Gastrocnemius medialis (tissue), 4 donors: ENCODE results near the gene NPRL2.

Experiments used
- CTCF ChIP-seq, 5 experiments: fragments of 450-650 bp in 3 of 5; fragments of 200-600 bp in 2 of 5; sonication (generic) in 2 of 5; IDR thresholded peaks in 4 of 5; conservative IDR thresholded peaks in 1 of 5; 1 replicate in 4 of 5; 2 replicates in 1 of 5; pipeline ENCODE4 v1.5.1; 2016 to 2019; ENCODE audit warnings: antibody characterized with exemption in 5 of 5, mild to moderate bottlenecking in 3 of 5, moderate library complexity in 3 of 5
- POLR2A ChIP-seq, 2 donors: fragments of 450-650 bp; IDR thresholded peaks; one replicate each; pipeline ENCODE4 v1.6.1; 2017; ENCODE audit warnings: antibody characterized with exemption in 2 of 2, mild to moderate bottlenecking in 2 of 2, moderate library complexity in 2 of 2

- TF ChIP-seq POLR2A (IDR thresholded peaks at IDR 0.05) (no peak), CTCF (IDR thresholded peaks at IDR 0.05 in 4 of 5, conservative IDR thresholded peaks at IDR 0.05 in 1 of 5) (no peak)
Observed at GRCh38 chr3:50357481-50357880, 6.9 kb upstream of the NPRL2 start.
